Mononuclear cell (primary cell): ENCODE data around the gene COX19. TPM values are rescaled to one million over a fixed set of nuclear protein-coding genes. Genes with fewer than 3 reads are reported as not detected.
"Not testable (repeated sequence)": the region's sequence is repeated elsewhere in the genome, so short reads cannot be mapped to it uniquely, and the experiment has no call there.

Source experiments
- H3K27me3 ChIP-seq: 2 replicates; pipeline ENCODE4 v1.6.0; 2011; ENCODE audit warnings: low read length, control low read depth; ENCODE audit not compliant: insufficient read depth
- H3K4me1 ChIP-seq: 2 replicates; pipeline ENCODE4 v1.5.1; 2011; ENCODE audit warnings: mild to moderate bottlenecking, low read length, control low read depth; ENCODE audit not compliant: insufficient read depth
- H3K4me3 ChIP-seq: 2 replicates; pipeline ENCODE4 v1.5.1; 2011; ENCODE audit warnings: mild to moderate bottlenecking, low read length, moderate library complexity
- H3K9me3 ChIP-seq: 2 replicates; pipeline ENCODE4 v1.5.1; 2011; ENCODE audit warnings: low read depth, mild to moderate bottlenecking, control low read depth, low read length
- total RNA-seq: library from RNA; depleted of rRNA; stranded (reverse); fragments of >200 nt; gene quantifications from one replicate; pipeline ENCODE4 v1.2.3, GENCODE V29; 2012

Gene COX19
- total RNA-seq, 1 donor = 33.4 TPM

DNA sequence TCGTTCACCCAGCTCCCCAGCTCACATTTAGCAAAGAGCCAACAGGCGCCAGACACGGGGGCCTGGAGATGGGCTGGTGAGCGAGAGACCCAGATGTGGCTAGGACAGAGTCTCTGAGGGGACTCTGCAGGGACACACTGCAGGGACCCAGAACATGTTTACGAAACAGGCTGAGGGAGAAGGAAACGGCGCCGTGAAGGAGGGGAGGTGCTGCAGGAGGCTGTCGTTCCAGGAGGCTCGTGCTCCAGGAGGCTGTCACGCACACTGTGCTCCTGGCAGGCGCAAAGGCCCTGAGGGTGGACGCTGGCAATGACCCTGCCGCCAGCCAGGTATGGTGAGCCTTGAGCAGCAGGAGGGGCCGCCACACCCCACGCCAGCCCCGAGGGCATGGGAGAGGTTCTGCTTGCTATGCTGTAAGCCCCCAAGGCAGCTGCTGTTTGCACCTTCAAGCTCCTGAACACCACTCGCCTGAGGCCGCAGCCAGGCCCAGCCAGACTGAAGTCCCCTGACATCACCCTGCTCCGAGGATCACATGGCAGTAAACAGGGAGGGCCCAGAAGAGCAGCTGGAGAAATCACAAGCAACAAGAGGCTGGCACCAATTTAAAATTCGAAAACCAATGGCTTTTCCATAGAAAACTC lies 48.2 kb downstream of the COX19 start:
- Histone ChIP-seq H3K9me3 (no peaks in the 10 kb centered on the region), H3K4me1 (peaks cover 90% of the 10 kb centered on the region), H3K4me3 (no peak overlapping the region), H3K27me3 (no peaks in the 10 kb centered on the region)

DNA sequence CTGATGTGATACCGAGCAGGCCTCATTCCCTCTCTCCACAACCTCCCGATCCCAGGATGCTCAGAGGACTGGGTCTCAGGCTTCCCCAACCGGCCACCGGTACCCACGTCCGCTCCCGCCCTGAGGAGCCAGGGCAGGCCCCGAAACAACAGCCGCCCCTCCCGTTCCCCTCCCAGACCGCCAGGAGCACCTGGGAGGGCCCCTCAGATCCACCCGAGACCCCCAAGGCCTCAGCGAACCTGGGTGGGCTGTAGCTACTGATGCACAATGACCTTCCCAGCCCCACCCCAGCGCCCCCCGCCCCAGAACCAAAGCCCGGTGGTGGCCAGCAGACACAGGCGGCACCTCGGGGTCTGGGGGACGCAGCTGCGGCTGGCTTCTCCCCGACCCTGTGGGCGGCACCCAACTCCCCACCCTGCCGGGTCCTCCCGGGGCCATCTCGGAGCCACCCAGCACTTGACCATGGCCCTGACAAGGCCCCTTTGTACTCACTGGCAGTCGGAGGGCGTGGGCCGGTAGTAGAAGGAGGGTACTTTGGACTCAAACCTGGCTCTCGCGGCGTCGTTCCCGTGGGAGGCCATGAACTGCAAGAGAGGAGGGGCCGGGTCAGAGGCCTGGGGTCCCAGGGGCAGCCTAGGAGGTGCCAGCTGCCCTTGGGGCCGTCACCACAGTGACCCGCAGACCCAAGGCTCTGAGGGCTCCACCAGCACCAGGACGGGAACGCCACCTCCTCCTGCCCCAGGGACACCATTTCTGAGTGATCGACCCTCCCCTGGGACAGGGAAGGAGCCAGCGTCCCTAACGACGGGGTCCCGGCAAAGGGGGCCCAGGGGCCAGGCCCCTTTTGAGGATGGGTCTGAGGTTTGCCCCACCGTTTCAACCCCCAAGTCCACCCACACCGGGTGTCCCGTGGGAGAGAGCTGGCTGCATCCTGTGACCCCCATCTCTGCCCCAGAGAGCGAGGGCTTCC lies 49.0 kb downstream of the COX19 start:
- peaks cover 90% of the 10 kb centered on the region for H3K4me1 ChIP-seq
- H3K27me3 ChIP-seq = no peaks in the 10 kb centered on the region
- no peaks in the 10 kb centered on the region for H3K9me3 ChIP-seq
- H3K4me3 ChIP-seq = no peak overlapping the region

GRCh38 chr7:925601-926000 lies 49.7 kb downstream of the COX19 start:
- H3K27me3 ChIP-seq = no peaks in the 10 kb centered on the region
- no peak overlapping the region for H3K4me3 ChIP-seq
- no peaks in the 10 kb centered on the region for H3K9me3 ChIP-seq
- H3K4me1 ChIP-seq = peaks cover 91% of the 10 kb centered on the region

GRCh38 chr7:924541-925231 lies 50.7 kb downstream of the COX19 start:
- Histone ChIP-seq H3K27me3 (no peaks in the 10 kb centered on the region), H3K4me3 (no peak overlapping the region), H3K4me1 (peaks cover 82% of the 10 kb centered on the region), H3K9me3 (no peaks in the 10 kb centered on the region)

GRCh38 chr7:924042-924441 lies 51.3 kb downstream of the COX19 start:
- not testable (repeated sequence) for H3K9me3 ChIP-seq, H3K27me3 ChIP-seq, H3K4me3 ChIP-seq
- peaks cover 76% of the 10 kb centered on the region for H3K4me1 ChIP-seq

GRCh38 chr7:923108-924041 lies 52.0 kb downstream of the COX19 start:
- Histone ChIP-seq H3K4me3 (peak overlapping the region; percentile 36), H3K27me3 (no peaks in the 10 kb centered on the region), H3K9me3 (no peaks in the 10 kb centered on the region), H3K4me1 (peaks cover 71% of the 10 kb centered on the region)

- peak overlapping the region; percentile 36 for H3K4me3 ChIP-seq
- no peaks in the 10 kb centered on the region for H3K27me3 ChIP-seq
- peaks cover 62% of the 10 kb centered on the region for H3K4me1 ChIP-seq
- H3K9me3 ChIP-seq = no peaks in the 10 kb centered on the region
These were observed 52.8 kb downstream of the COX19 start for GRCh38 chr7:922334-923107.

GRCh38 chr7:921581-922333 lies 53.6 kb downstream of the COX19 start:
- Histone ChIP-seq H3K4me3 (no peak overlapping the region), H3K9me3 (no peaks in the 10 kb centered on the region), H3K27me3 (no peaks in the 10 kb centered on the region), H3K4me1 (peaks cover 55% of the 10 kb centered on the region)

DNA sequence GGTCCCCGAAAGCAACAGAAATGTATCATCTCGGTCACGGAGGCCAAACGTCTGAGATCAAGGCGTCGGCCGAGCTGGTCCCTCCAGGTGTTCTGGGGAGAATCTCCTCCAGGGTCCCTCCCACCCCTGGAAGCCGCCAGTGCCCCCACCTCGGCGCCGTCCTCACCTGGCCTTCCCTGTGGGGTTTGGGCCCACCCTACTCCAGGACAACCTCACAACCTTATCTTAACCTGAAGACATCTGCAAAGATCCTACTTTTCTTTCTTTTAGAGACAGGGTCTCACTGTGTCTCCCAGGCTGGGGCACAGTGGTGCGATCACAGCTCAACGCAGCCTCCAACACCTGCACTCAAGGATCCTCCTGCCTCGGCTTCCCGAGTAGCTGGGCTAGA lies 54.3 kb downstream of the COX19 start:
- H3K27me3 ChIP-seq = no peaks in the 10 kb centered on the region
- peaks cover 51% of the 10 kb centered on the region for H3K4me1 ChIP-seq
- H3K9me3 ChIP-seq = no peaks in the 10 kb centered on the region
- no peak overlapping the region for H3K4me3 ChIP-seq

GRCh38 chr7:920351-921070 lies 54.8 kb downstream of the COX19 start:
- Histone ChIP-seq H3K4me3 (no peak overlapping the region), H3K9me3 (no peaks in the 10 kb centered on the region), H3K4me1 (peaks cover 45% of the 10 kb centered on the region), H3K27me3 (no peaks in the 10 kb centered on the region)

DNA sequence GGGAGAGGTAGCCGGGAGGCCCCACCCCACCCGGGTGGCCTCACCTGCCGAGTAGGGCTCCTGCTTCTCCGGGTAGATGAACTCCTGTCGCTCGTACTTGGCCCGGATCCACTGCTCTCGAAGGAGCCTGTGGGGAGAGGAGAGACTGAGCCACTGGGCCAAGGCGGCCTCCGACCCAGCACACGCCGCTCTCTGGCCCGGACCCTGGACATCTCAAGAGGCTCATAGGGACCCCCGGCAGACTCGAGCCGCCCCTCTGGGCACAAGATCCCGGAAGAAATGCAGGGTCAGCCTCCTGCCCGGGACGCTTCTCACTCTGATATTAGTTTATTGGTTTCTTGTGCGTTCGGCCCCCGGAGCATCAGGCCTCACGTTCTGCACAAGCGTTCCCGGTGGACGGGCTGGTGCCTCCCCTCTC lies 55.4 kb downstream of the COX19 start:
- Histone ChIP-seq H3K27me3 (no peaks in the 10 kb centered on the region), H3K4me3 (no peak overlapping the region), H3K4me1 (peaks cover 39% of the 10 kb centered on the region), H3K9me3 (no peaks in the 10 kb centered on the region)

DNA sequence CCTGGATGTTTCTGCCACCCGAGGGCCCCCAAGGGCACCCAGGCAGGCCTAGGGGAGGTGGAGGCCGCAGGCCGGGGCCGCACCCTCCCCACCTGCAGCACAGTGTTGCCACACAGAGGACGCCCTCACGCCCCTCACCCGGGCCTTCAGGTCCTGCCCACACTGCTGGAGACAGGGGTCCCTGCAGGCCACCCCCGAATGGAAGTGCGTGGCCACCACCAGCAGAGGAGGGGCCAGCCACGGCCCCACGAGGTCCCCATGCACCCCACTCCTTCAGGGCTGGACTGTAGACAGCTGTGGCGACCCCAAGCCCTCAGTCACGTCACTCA lies 56.3 kb downstream of the COX19 start:
- Histone ChIP-seq H3K27me3 (no peaks in the 10 kb centered on the region), H3K4me1 (peaks cover 38% of the 10 kb centered on the region)

More for the DNA sequence above, 56.3 kb downstream of the COX19 start:
- Histone ChIP-seq H3K9me3 (no peaks in the 10 kb centered on the region), H3K4me3 (no peak overlapping the region)
